GM18502 (cell line): ENCODE results near the gene FBXW12.

Source experiments
- ATAC-seq: cut with Tn5 transposase; IDR thresholded peaks from one replicate; pipeline ENCODE4 v1.9.1; 2021; ENCODE audit warnings: mild to moderate bottlenecking; ENCODE audit not compliant: unreplicated experiment, poor library complexity

The FBXW12 gene

GRCh38 chr3:48418651-48419050, 46.6 kb downstream of the FBXW12 start:
- no peak for ATAC-seq

GRCh38 chr3:48419149-48419548, 47.1 kb downstream of the FBXW12 start:
- ATAC-seq: no peak

GRCh38 chr3:48419597-48419996, 47.6 kb downstream of the FBXW12 start:
- no peak for ATAC-seq

- ATAC-seq: no peak
Measured at GRCh38 chr3:48420561-48420960, 48.5 kb downstream of the FBXW12 start.

- no peak for ATAC-seq
Measured at GRCh38 chr3:48422272-48422671, 50.3 kb downstream of the FBXW12 start.

GRCh38 chr3:48422681-48423080, 50.7 kb downstream of the FBXW12 start:
- ATAC-seq: no peak

- ATAC-seq: no peak
Measured at GRCh38 chr3:48423241-48423882, 51.3 kb downstream of the FBXW12 start.

- no peak for ATAC-seq
Measured at GRCh38 chr3:48423883-48424695, 52.1 kb downstream of the FBXW12 start.

- no peak for ATAC-seq
Measured at GRCh38 chr3:48425281-48425812, 53.3 kb downstream of the FBXW12 start.

GRCh38 chr3:48426401-48426909, 54.4 kb downstream of the FBXW12 start:
- no peak for ATAC-seq

- ATAC-seq: no peak
Measured at GRCh38 chr3:48426944-48427629, 55.1 kb downstream of the FBXW12 start.

GRCh38 chr3:48427630-48427962, 55.6 kb downstream of the FBXW12 start:
- no peak for ATAC-seq

GRCh38 chr3:48428088-48428571, 56.1 kb downstream of the FBXW12 start:
- ATAC-seq: no peak

- no peak for ATAC-seq
Measured at GRCh38 chr3:48428572-48429316, 56.7 kb downstream of the FBXW12 start.

GRCh38 chr3:48429317-48429959, 57.4 kb downstream of the FBXW12 start:
- ATAC-seq: no peak

- no peak for ATAC-seq
Measured at GRCh38 chr3:48429960-48430707, 58.1 kb downstream of the FBXW12 start, which contains the start of gene PLXNB1. Gene PLXNB1 (minus strand): TSS chr3:48430086. CDS start chr3:48424611, 5,475 bp downstream.

- ATAC-seq: no peak
Measured at GRCh38 chr3:48430708-48431101, 58.7 kb downstream of the FBXW12 start.

- no peak for ATAC-seq
Measured at GRCh38 chr3:48431224-48432029, 59.4 kb downstream of the FBXW12 start.
